K562 (cell line): ENCODE data around the gene ENDOU. TPM values are rescaled to one million over a fixed set of nuclear protein-coding genes. Genes with fewer than 3 reads are reported as not detected.

ENCODE experiments used
- ATF1 ChIP-seq, 2 experiments: fragments of 450-650 bp in 1 of 2; IDR thresholded peaks; 2 replicates each; pipeline ENCODE4 v1.6.1; 2016; ENCODE audit warnings: missing compliant biosample characterization in 1 of 2, missing genetic modification characterization in 1 of 2
- ETV1 ChIP-seq: fragments of 450-650 bp; conservative IDR thresholded peaks from 2 replicates; pipeline ENCODE4 v1.6.1; 2016; ENCODE audit warnings: missing genetic modification characterization, control low read depth, low read depth, missing compliant biosample characterization
- FOS ChIP-seq: IDR thresholded peaks from 3 replicates; pipeline ENCODE4 v1.6.1; 2011; ENCODE audit not compliant: insufficient read length; ENCODE audit errors: extremely low read depth
- ZNF431 ChIP-seq: sonication (generic); formaldehyde crosslinking; IDR thresholded peaks from 2 replicates; pipeline ENCODE4 v1.8.0; 2022; ENCODE audit warnings: mild to moderate bottlenecking, missing genetic modification reagents
- ZNF668 ChIP-seq: fragments of 250-450 bp; sonication (Bioruptor Pico); IDR thresholded peaks from 2 replicates; pipeline ENCODE4 v1.8.0; 2022; ENCODE audit warnings: mild to moderate bottlenecking, inconsistent platforms
- polyA plus RNA-seq, 8 experiments: library from polyadenylated mRNA; depleted of rRNA in 4 of 8; stranded (reverse) in 5 of 8; unstranded in 3 of 8; fragments of >200 nt; fragmentation: Nextera tagmentation in 2 of 8; fragmentation: Illumina TruSeq in 1 of 8; extraction: Ambion mirVana in 2 of 8; extraction: Trizol in 1 of 8; gene quantifications; 2 replicates each; pipeline versions ENCODE4 v1.2.1 to v1.2.3, GENCODE V29; 2011 to 2014; ENCODE audit warnings: inconsistent platforms in 1 of 8, missing spikeins in 1 of 8
- total RNA-seq, 7 experiments: library from RNA; depleted of rRNA in 6 of 7; stranded (reverse); fragments of >200 nt in 6 of 7; fragmentation: Illumina TruSeq in 2 of 7; extraction: Trizol in 2 of 7; gene quantifications; 2 replicates each; pipeline versions ENCODE4 v1.2.1 to v1.2.3, GENCODE V29; 2011 to 2021; ENCODE audit warnings: low replicate concordance in 1 of 7
- TF ChIP-seq, protein P1 (sequence below), 2 experiments: fragments of 450-650 bp; conservative IDR thresholded peaks; 2 replicates each; pipeline ENCODE4 v1.6.1; 2017; ENCODE audit warnings: mild to moderate bottlenecking in 2 of 2, moderate library complexity in 2 of 2
- TF ChIP-seq, protein P2 (sequence below): fragments of 450-650 bp; IDR thresholded peaks from 2 replicates; pipeline ENCODE4 v1.6.1; 2016; ENCODE audit warnings: mild to moderate bottlenecking, moderate library complexity
- TF ChIP-seq, protein P3 (sequence below): fragments of 250-450 bp; sonication (Bioruptor Pico); IDR thresholded peaks from 2 replicates; pipeline ENCODE4 v1.9.0; 2021; ENCODE audit warnings: mild to moderate bottlenecking

ENDOU gene
- total and polyA plus RNA-seq, 9 of the 15 experiments (the other 6 are each of a cell fraction or from before 2014, with no cell fraction given): 0.03 TPM; not detected in 8

DNA sequence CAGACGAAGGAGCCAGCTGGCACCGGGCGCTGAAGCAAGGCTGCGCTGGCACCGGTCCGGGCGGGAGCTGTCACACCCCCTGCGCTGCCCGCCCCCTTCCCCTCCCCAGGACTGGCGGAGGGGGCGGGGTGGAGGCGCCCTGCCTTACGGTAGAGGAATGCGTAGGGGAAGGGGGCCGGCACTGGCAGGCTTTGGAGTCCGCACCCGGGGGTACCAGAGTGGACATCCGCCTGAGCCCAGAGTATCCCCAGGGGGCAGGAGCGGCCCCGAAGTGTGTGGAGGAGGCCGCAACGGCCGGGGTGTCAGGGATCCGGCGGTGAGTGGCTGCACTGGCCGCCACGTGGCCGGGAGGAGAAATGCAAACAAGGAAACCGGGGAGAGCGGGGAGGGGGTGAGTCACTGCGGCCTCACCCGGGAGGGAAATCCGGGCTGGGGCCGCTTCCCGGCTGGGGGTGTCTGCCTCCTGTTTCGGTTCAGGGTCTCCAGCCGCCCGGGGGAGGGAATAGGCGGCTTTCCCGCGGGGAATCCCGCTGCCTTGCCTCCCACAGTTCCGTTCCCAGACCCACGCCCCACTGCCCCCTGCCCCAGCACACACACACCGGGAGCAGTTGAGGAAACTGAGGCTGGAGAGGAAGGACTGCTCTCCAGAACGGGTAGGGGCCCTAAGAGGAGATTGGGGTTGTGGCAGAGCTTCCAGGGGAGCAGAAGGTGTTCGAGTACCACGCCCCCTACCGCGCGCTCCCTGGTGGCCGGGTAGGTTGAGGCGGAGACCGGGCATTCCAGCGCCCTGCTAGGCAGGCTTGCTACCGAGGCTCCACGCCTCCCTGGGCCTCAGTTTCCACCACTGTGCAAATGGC lies 33.8 kb upstream of the ENDOU start, which contains the start of gene RAPGEF3 (continued):
- TF ChIP-seq, protein P1, sequence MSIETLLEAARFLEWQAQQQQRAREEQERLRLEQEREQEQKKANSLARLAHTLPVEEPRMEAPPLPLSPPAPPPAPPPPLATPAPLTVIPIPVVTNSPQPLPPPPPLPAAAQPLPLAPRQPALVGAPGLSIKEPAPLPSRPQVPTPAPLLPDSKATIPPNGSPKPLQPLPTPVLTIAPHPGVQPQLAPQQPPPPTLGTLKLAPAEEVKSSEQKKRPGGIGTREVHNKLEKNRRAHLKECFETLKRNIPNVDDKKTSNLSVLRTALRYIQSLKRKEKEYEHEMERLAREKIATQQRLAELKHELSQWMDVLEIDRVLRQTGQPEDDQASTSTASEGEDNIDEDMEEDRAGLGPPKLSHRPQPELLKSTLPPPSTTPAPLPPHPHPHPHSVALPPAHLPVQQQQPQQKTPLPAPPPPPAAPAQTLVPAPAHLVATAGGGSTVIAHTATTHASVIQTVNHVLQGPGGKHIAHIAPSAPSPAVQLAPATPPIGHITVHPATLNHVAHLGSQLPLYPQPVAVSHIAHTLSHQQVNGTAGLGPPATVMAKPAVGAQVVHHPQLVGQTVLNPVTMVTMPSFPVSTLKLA (conservative IDR thresholded peaks at IDR 0.05): peak; percentile 100
- TF ChIP-seq FOS: no peak
- 0 out of 2 replicates have a peak, but pooled peaks have one; percentile 52 for TF ChIP-seq ZNF431 (CRISPR knock-in tag)
- TF ChIP-seq, protein P2, sequence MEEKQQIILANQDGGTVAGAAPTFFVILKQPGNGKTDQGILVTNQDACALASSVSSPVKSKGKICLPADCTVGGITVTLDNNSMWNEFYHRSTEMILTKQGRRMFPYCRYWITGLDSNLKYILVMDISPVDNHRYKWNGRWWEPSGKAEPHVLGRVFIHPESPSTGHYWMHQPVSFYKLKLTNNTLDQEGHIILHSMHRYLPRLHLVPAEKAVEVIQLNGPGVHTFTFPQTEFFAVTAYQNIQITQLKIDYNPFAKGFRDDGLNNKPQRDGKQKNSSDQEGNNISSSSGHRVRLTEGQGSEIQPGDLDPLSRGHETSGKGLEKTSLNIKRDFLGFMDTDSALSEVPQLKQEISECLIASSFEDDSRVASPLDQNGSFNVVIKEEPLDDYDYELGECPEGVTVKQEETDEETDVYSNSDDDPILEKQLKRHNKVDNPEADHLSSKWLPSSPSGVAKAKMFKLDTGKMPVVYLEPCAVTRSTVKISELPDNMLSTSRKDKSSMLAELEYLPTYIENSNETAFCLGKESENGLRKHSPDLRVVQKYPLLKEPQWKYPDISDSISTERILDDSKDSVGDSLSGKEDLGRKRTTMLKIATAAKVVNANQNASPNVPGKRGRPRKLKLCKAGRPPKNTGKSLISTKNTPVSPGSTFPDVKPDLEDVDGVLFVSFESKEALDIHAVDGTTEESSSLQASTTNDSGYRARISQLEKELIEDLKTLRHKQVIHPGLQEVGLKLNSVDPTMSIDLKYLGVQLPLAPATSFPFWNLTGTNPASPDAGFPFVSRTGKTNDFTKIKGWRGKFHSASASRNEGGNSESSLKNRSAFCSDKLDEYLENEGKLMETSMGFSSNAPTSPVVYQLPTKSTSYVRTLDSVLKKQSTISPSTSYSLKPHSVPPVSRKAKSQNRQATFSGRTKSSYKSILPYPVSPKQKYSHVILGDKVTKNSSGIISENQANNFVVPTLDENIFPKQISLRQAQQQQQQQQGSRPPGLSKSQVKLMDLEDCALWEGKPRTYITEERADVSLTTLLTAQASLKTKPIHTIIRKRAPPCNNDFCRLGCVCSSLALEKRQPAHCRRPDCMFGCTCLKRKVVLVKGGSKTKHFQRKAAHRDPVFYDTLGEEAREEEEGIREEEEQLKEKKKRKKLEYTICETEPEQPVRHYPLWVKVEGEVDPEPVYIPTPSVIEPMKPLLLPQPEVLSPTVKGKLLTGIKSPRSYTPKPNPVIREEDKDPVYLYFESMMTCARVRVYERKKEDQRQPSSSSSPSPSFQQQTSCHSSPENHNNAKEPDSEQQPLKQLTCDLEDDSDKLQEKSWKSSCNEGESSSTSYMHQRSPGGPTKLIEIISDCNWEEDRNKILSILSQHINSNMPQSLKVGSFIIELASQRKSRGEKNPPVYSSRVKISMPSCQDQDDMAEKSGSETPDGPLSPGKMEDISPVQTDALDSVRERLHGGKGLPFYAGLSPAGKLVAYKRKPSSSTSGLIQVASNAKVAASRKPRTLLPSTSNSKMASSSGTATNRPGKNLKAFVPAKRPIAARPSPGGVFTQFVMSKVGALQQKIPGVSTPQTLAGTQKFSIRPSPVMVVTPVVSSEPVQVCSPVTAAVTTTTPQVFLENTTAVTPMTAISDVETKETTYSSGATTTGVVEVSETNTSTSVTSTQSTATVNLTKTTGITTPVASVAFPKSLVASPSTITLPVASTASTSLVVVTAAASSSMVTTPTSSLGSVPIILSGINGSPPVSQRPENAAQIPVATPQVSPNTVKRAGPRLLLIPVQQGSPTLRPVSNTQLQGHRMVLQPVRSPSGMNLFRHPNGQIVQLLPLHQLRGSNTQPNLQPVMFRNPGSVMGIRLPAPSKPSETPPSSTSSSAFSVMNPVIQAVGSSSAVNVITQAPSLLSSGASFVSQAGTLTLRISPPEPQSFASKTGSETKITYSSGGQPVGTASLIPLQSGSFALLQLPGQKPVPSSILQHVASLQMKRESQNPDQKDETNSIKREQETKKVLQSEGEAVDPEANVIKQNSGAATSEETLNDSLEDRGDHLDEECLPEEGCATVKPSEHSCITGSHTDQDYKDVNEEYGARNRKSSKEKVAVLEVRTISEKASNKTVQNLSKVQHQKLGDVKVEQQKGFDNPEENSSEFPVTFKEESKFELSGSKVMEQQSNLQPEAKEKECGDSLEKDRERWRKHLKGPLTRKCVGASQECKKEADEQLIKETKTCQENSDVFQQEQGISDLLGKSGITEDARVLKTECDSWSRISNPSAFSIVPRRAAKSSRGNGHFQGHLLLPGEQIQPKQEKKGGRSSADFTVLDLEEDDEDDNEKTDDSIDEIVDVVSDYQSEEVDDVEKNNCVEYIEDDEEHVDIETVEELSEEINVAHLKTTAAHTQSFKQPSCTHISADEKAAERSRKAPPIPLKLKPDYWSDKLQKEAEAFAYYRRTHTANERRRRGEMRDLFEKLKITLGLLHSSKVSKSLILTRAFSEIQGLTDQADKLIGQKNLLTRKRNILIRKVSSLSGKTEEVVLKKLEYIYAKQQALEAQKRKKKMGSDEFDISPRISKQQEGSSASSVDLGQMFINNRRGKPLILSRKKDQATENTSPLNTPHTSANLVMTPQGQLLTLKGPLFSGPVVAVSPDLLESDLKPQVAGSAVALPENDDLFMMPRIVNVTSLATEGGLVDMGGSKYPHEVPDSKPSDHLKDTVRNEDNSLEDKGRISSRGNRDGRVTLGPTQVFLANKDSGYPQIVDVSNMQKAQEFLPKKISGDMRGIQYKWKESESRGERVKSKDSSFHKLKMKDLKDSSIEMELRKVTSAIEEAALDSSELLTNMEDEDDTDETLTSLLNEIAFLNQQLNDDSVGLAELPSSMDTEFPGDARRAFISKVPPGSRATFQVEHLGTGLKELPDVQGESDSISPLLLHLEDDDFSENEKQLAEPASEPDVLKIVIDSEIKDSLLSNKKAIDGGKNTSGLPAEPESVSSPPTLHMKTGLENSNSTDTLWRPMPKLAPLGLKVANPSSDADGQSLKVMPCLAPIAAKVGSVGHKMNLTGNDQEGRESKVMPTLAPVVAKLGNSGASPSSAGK: peak; percentile 78
- TF ChIP-seq ZNF668 (CRISPR knock-in tag): no peak
- TF ChIP-seq ETV1: peak; percentile 55; the same call in 1 of the 2 replicates
- TF ChIP-seq ATF1 (CRISPR knock-in tag; IDR thresholded peaks at IDR 0.05): no peak
- TF ChIP-seq ATF1 (tag; IDR thresholded peaks at IDR 0.05): peak; percentile 51; the same call in 1 of the 2 replicates
- TF ChIP-seq, protein P3, sequence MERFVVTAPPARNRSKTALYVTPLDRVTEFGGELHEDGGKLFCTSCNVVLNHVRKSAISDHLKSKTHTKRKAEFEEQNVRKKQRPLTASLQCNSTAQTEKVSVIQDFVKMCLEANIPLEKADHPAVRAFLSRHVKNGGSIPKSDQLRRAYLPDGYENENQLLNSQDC: no peak
